ENCODE measurements around the gene CSNK1E.

The CSNK1E gene

GRCh38 chr22:38300946-38301345, 16.3 kb downstream of the CSNK1E start:
- H3K4me1 ChIP-seq (ENCODE audit: low read depth, poor library complexity, severe bottlenecking), result no peaks in the 10 kb centered on the region
- H3K27ac ChIP-seq, result no peak overlapping the region
- 0 out of 2 replicates have a peak, but pooled peaks cover 7% of the 10 kb centered on the region for H4K20me1 ChIP-seq (ENCODE audit: insufficient read depth)
- no peaks in the 10 kb centered on the region for H3K27me3 ChIP-seq (ENCODE audit: insufficient read depth, low read depth)
- H2AFZ ChIP-seq (ENCODE audit: low read depth), result no peak overlapping the region
- H3K4me2 ChIP-seq, result no peak overlapping the region
- TF ChIP-seq, protein P1, sequence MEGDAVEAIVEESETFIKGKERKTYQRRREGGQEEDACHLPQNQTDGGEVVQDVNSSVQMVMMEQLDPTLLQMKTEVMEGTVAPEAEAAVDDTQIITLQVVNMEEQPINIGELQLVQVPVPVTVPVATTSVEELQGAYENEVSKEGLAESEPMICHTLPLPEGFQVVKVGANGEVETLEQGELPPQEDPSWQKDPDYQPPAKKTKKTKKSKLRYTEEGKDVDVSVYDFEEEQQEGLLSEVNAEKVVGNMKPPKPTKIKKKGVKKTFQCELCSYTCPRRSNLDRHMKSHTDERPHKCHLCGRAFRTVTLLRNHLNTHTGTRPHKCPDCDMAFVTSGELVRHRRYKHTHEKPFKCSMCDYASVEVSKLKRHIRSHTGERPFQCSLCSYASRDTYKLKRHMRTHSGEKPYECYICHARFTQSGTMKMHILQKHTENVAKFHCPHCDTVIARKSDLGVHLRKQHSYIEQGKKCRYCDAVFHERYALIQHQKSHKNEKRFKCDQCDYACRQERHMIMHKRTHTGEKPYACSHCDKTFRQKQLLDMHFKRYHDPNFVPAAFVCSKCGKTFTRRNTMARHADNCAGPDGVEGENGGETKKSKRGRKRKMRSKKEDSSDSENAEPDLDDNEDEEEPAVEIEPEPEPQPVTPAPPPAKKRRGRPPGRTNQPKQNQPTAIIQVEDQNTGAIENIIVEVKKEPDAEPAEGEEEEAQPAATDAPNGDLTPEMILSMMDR (conservative IDR thresholded peaks at IDR 0.05; ENCODE audit: low read depth, low read length), result no peak
- no peak overlapping the region for H3K9ac ChIP-seq
- peaks cover 8% of the 10 kb centered on the region; the same call in 1 of the 2 replicates for H3K36me3 ChIP-seq (ENCODE audit: insufficient read depth)
- H3K79me2 ChIP-seq (ENCODE audit: insufficient read depth, low read depth), result peaks cover 28% of the 10 kb centered on the region; the same call in 1 of the 2 replicates
- no peak overlapping the region for H3K4me3 ChIP-seq (IDR thresholded peaks at IDR 0.05; ENCODE audit: insufficient read depth, low read depth, low read length)

DNA sequence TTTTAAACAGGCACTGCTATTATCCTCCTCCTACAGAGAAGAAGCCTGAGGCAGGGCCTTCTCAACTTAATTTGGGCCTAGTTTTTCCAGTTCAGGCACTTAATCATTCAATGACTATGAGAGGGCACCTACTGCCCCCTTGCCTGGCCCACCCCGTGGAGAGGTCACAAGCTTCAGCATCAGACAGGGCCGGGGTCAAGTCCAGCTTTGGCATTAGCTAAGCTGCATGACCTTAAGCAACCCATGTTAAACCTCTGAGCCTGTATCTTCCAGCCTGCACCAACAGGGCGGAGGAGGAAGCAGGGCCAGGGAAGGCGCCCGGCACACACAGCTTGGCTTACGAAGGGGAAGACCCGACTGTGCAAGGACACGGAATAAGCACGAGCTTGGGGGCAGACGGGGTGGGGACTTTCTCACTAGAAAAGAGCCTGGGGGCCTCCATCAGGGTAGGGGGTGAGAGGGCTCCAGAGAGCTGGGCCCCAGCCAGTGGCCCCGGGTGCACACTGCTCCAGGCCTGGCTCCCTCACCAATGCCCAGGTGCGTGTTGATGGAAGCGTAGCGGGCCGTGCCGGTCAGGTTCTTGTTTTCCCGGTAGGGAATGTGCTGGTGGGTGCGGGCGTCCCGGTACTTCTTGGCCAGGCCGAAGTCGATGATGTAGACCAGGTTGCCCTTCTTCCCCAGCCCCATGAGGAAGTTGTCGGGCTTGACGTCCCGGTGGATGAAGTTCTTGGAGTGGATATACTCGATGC, 16.9 kb downstream of the CSNK1E start:
- H3K27ac ChIP-seq, result no peak overlapping the region
- no peak overlapping the region for H2AFZ ChIP-seq (ENCODE audit: low read depth)
- no peak overlapping the region for H3K4me3 ChIP-seq (IDR thresholded peaks at IDR 0.05; ENCODE audit: insufficient read depth, low read depth, low read length)
- no peaks in the 10 kb centered on the region for H3K4me1 ChIP-seq (ENCODE audit: low read depth, poor library complexity, severe bottlenecking)
- H3K9ac ChIP-seq, result no peak overlapping the region
- H3K27me3 ChIP-seq (ENCODE audit: insufficient read depth, low read depth), result no peaks in the 10 kb centered on the region
- H4K20me1 ChIP-seq (ENCODE audit: insufficient read depth), result 0 out of 2 replicates have a peak, but pooled peaks cover 7% of the 10 kb centered on the region
- no peak overlapping the region for H3K4me2 ChIP-seq
- peaks cover 8% of the 10 kb centered on the region; the same call in 1 of the 2 replicates for H3K36me3 ChIP-seq (ENCODE audit: insufficient read depth)
- peaks cover 22% of the 10 kb centered on the region; the same call in 1 of the 2 replicates for H3K79me2 ChIP-seq (ENCODE audit: insufficient read depth, low read depth)
- TF ChIP-seq, protein P1 (conservative IDR thresholded peaks at IDR 0.05; ENCODE audit: low read depth, low read length), result no peak

DNA sequence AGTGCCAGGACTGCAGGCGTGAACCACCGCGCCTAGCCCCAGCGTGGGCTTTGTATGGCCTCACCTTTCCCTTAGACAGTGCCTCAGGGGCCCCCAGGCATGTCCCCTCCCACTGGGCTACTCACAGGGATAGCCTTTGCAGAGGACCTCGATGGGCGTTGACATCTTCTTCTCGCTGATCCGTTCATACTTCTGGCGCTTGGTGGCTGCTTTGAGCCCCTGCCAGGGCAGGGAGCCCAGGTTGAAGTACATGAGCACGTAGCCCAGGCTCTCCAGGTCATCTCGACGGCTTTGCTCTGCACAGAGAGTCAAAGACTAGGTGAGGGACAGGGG, 17.5 kb downstream of the CSNK1E start:
- Histone ChIP-seq H3K9ac (no peak overlapping the region), H4K20me1 (ENCODE audit: insufficient read depth) (0 out of 2 replicates have a peak, but pooled peaks cover 7% of the 10 kb centered on the region), H3K27ac (no peak overlapping the region), H3K4me3 (IDR thresholded peaks at IDR 0.05; ENCODE audit: insufficient read depth, low read depth, low read length) (no peak overlapping the region), H3K36me3 (ENCODE audit: insufficient read depth) (peaks cover 8% of the 10 kb centered on the region; the same call in 1 of the 2 replicates), H3K27me3 (ENCODE audit: insufficient read depth, low read depth) (no peaks in the 10 kb centered on the region), H2AFZ (ENCODE audit: low read depth) (no peak overlapping the region), H3K79me2 (ENCODE audit: insufficient read depth, low read depth) (peaks cover 17% of the 10 kb centered on the region; the same call in 1 of the 2 replicates), H3K4me1 (ENCODE audit: low read depth, poor library complexity, severe bottlenecking) (no peaks in the 10 kb centered on the region), H3K4me2 (no peak overlapping the region)
- TF ChIP-seq, protein P1 (conservative IDR thresholded peaks at IDR 0.05; ENCODE audit: low read depth, low read length), result no peak

DNA sequence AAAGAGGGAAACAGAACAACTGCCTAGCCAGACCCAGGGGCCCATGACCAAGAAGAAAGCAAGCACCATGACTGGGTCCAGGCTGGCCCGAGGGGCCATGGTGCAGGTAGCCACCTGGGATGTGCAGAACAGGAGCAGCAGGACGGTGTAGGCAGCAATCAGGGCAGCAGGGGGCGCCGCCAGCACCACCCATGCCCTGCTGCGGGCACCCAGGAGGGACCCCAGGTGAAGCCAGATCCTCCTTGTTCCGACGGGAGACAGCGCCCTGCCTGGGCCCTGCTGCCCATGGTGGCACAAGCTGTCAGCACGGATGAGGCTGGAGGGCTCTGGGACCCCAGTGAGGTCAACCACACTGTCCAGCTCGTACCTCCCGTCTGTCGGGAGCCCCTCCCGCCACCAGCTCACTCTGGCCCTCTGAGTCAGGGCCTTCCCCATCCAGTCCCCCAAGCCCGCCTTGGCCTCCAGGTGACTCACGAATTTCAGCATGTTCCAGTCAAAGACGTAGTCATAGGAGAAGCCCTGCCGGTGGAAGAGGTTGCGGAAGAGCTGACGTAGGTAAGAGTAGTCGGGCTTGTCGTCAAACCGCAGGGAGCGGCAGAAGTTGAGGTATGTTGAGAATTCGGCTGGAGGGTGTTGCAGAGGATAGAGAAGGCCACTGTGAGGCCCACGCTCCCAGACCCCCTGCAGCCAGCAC, 18.8 kb downstream of the CSNK1E start:
- Histone ChIP-seq H3K27me3 (ENCODE audit: insufficient read depth, low read depth) (no peaks in the 10 kb centered on the region), H3K36me3 (ENCODE audit: insufficient read depth) (peaks cover 8% of the 10 kb centered on the region; the same call in 1 of the 2 replicates), H3K27ac (no peak overlapping the region), H2AFZ (ENCODE audit: low read depth) (no peak overlapping the region), H3K4me1 (ENCODE audit: low read depth, poor library complexity, severe bottlenecking) (no peaks in the 10 kb centered on the region), H3K4me2 (no peak overlapping the region), H3K79me2 (ENCODE audit: insufficient read depth, low read depth) (peaks cover 4% of the 10 kb centered on the region; the same call in 1 of the 2 replicates), H3K4me3 (IDR thresholded peaks at IDR 0.05; ENCODE audit: insufficient read depth, low read depth, low read length) (no peak overlapping the region), H4K20me1 (ENCODE audit: insufficient read depth) (no peaks in the 10 kb centered on the region), H3K9ac (no peak overlapping the region)
- TF ChIP-seq, protein P1 (conservative IDR thresholded peaks at IDR 0.05; ENCODE audit: low read depth, low read length), result peak; percentile 32; the same call in 1 of the 2 replicates
